GM21576 (cell line): ENCODE data around the gene MUTYH.
"Not testable (repeated sequence)": the region's sequence is repeated elsewhere in the genome, so short reads cannot be mapped to it uniquely, and the experiment has no call there.

Experiments used
- ATAC-seq: cut with Tn5 transposase; IDR thresholded peaks from one replicate; pipeline ENCODE4 v1.9.1; 2021; ENCODE audit warnings: mild to moderate bottlenecking, moderate library complexity; ENCODE audit not compliant: unreplicated experiment

MUTYH gene

DNA sequence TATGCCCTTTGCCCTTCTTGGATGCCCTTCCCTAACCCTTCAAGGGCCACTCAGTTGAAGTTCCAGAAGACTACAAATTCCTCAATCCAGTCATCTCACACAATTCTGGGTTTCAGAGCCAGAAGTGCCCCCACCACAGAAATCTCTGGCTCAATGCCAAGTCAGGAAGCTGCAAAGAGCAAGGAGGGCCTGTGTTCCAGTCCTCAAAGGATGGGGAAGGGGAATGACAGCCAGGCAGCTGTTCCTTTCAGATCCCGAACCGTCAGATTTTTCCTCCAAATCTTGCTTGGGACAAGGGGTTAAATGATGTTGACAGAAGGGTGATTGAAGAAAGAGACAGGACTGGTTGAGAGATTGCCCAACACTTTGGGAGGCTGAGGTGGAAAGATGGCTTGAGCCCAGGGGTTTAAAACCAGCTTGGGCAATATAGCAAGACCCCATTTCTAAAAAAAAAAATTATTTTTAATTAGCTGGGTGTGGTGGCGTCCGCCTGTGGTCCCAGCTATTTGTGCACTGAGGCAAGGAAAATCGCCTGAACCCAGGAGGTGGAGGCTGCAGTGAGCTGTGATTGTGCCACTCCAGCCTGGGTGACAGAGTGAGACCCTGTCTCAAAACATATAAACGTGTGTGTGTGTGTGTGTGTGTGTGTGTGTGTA is 14.3 kb downstream of the MUTYH start:
- ATAC-seq = no peak

GRCh38 chr1:45322486-45323040 is 17.7 kb downstream of the MUTYH start:
- no peak for ATAC-seq

DNA sequence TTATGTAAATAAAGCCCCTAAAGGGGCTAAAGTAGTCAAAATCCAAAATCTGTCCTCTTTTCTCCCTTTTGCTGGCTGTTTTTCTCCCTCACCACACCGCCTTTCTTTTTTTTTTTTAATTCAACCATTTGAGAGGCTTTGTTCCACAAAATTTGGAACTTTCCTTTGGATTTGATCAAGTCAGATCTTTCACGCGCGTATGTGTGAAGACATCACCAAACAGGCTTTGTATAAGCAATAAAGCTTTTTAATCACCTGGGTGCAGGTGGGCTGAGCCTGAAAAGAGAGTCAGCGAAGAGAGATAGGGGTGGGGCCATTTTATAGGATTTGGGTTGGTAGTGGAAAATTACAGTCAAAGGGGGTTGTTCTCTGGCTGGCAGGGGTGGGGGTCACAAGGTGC is 18.8 kb downstream of the MUTYH start:
- ATAC-seq = no peak

DNA sequence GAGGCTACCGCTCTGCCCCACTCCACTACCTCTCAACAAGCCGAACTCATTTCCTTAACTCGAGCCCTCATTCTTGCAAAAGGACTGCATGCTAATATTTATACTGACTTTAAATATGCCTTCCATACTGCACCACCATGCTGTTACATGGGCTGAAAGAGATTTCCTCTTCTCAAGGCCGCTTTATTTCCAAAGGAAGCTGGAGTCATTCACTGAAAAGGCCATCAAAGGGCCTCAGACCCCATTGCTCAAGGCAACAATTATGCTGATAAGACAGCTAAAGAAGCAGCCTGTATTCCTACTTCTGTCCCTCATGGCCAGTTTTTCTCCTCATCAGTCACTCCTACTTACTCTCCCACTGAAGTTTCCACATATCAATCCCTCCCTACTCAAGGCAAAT is 20.5 kb downstream of the MUTYH start:
- no peak for ATAC-seq

DNA sequence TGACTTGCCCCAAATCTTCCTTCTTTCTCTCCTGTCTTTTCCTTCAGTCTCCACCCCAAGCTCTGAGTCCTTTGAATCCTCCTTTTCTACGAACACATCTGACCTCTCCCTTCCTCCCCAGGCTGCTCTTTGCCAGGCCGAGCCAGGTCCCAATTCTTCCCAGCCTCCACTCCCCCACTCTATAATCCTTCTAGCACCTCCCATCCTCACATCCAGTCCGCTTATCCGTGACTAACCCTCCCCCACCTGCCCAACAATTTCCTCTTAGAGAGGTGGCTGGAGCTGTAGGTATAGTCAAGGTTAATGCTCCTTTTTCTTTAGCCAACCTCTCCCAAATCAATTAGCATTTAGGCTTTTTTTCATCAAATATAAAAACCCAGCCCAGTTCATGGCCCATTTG is 23.1 kb downstream of the MUTYH start:
- ATAC-seq = no peak

- no peak for ATAC-seq
Measured at GRCh38 chr1:45314266-45314665, 26.0 kb downstream of the MUTYH start.

GRCh38 chr1:45306905-45307304 is 33.3 kb downstream of the MUTYH start:
- no peak for ATAC-seq

DNA sequence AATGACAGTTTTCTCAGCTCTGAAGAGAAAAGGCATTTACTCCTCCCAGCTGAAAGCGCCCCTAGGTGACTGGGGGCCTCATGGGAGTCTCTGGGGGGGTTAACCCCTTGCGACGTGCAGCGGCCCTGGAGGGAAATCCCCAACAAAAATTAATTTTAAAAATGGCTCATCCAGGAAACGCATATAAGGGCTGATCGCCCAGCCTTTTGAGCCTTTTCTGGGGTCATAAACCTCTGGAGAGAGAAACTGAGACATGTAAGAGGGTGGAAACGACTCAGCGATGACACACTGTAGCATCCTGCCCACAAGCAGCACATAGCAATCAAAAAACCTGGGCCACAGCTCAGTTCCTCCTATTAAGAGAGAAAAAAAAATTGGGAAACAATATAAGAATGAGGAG is 33.9 kb downstream of the MUTYH start:
- no peak for ATAC-seq

DNA sequence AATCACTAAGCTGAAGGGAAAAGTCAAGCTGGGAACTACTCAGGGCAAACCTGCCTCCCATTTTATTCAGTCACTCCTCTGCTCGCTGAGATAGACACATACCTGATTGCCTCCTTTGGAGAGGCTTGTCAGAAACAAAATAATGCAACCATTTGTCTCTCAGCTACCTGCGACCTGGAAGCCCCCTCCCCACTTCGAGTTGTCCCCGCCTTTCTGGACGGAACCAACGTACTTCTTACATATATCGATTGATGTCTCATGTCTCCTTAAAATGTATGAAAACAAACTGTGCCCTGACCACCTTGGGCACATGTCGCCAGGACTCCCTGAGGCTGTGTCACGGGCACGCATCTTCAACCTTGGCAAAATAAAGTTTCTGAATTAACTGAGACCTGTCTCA is 35.0 kb downstream of the MUTYH start:
- ATAC-seq = no peak

DNA sequence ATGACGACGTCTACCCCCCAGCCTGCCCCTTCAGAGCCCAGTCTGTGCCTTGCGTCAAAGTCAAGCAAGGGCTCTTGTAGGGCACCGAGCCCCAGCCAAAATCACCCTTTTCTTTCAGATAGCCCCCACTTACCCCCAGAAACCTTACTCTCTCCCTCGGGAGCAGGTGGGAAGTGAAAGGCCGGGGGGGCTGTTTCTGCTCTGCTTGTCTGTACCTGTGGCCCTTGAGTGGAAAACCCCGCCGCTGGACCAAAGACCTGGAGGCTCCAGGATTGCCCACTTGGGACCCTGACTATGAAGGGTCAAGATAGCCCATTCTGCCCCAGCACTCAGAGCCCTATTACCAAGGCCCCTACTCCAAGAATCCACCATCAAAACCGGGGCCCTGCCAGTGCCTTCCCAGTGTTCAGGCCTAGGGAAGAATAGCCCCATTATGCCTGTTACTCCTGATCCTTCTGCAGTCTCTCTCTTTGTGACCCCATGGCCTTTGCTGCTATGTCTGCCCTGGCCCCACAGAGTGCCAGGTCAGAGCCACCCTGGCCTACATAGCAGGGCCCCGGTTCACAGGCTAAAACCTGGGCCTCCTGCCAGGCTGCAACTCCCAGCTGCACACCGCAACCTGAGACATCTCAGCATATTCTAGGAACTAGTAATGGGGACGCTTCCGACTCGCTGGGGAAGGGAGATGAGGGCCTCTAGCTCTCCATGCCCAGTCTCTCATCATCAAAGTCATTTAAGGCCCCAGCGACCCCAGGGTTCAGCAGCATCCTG is 35.7 kb downstream of the MUTYH start:
- peak; percentile 7 for ATAC-seq

DNA sequence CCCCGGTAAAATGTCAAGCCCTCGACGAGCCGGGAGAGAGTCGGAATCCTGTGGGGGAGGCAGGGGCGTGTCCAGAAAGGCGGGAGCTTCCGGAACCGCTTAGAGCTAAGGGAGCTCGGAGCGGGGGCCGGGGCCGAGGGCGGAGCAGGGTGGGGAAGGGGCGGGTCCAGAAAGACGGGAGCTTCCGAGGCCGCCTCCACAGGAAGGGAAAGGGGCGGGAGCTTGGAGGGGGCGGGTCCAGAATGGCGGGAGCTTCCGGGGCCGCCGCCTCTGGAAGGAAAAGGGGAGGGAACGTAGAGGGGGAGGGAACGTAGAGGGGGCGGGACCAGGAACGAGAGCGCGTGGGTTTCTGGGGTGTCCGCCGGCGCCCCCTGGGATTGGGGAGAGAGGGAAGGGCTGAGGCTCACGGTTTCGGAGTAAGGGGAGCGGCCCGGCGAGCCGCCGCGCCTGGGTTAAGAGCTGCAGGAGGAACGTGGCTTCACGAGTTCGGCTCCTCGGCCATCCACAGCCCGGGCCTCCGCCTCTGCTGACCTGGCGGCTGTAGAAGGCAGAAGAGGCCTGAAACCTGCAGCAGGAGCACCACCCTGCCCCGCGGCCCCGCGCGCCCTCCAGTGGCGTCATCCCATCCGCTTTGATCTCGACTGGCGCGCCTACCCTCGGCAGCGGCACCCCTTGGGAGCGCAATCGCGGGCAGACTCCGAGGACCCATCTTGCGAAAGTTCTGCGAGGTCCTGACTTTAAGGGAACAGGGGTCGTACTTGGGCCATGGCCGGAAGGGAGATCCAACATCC is 36.5 kb downstream of the MUTYH start:
- peak; percentile 61 for ATAC-seq

GRCh38 chr1:45302505-45303150 is 37.6 kb downstream of the MUTYH start:
- ATAC-seq = no peak

GRCh38 chr1:45300669-45300997 is 39.6 kb downstream of the MUTYH start:
- ATAC-seq = no peak

GRCh38 chr1:45299981-45300668 is 40.1 kb downstream of the MUTYH start:
- no peak for ATAC-seq

DNA sequence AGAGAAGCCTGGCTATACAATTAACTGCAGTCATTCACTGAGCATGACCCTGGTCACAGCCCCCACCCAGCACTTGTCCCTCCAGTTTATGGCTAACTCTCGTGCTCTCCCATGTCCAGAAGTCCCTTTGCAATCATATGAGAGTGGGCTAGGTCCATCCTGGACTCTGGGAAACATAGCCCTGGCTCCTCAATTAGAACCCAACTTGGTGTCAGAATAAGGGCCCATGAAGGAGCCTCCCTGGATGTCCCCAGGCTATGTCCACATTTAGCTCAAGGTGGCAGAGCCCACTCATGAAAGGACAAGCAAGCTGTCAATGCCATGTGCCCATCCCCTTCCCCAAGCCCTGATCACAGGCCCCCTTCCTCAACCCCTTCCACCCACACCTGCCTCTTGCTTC is 40.9 kb downstream of the MUTYH start:
- no peak for ATAC-seq

GRCh38 chr1:45297666-45298356 is 42.4 kb downstream of the MUTYH start:
- ATAC-seq = no peak

DNA sequence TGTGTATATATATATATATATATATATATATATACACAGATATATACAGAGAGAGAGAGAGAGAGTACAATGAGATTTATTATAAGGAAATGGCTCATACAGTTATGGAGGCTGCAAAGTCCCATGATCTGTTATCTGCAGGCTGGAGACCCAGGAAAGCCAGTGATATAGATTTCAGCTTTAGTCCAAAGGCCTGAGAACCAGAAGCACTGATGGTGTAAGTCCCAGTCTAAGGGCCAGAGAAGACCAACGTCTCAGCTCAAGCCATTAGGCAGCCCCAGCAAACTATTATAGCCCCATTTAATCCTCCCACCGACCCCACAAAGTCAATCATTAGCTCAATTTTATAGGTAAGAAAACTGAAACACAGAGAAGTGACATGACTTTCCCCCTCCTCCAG is 48.5 kb downstream of the MUTYH start:
- no peak for ATAC-seq

GRCh38 chr1:45291002-45291401 is 49.2 kb downstream of the MUTYH start:
- ATAC-seq = not testable (repeated sequence)

- not testable (repeated sequence) for ATAC-seq
Measured at GRCh38 chr1:45286521-45286920, 53.7 kb downstream of the MUTYH start.

DNA sequence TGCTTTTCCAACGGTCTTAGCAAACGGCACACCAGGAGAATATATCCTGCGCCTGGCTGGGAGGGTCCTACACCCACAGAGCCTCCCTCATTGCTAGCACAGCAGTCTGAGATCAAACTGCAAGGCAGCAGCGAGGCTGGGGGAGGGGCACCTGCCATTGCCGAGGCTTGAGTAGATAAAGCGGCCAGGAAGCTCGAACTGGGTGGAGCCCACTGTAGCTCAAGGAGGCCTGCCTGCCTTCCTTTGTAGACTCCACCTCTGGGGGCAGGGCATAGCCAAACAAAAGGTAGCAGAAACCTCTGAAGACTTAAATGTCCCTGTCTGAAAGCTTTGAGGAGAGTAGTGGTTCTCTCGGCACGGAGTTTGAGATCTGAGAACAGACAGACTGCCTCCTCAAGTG is 55.4 kb downstream of the MUTYH start:
- not testable (repeated sequence) for ATAC-seq
